Muscle layer of duodenum (tissue), 2 donors: ENCODE results near the gene ARL2BP.
A peak's percentile ranks its signal among the peaks of the same experiment; 100 is the strongest.
"Not testable (repeated sequence)": the region's sequence is repeated elsewhere in the genome, so short reads cannot be mapped to it uniquely, and the experiment has no call there.

Source experiments
- H3K27ac ChIP-seq: one replicate; pipeline ENCODE4 v1.7.0; 2013; ENCODE audit warnings: mild to moderate bottlenecking, low read length
- H3K27me3 ChIP-seq: one replicate; pipeline ENCODE4 v1.7.0; 2013; ENCODE audit warnings: low read depth, mild to moderate bottlenecking, control low read depth, low read length
- H3K36me3 ChIP-seq, 2 donors: one replicate each; pipeline ENCODE4 v1.7.0; 2013; ENCODE audit warnings: low read length in 2 of 2, control low read depth in 1 of 2, mild to moderate bottlenecking in 1 of 2; ENCODE audit not compliant: insufficient read depth in 2 of 2, control insufficient read depth in 1 of 2
- H3K4me1 ChIP-seq, 2 donors: one replicate each; pipeline ENCODE4 v1.7.0; 2013; ENCODE audit warnings: low read length in 2 of 2, mild to moderate bottlenecking in 2 of 2, control low read depth in 1 of 2, moderate library complexity in 1 of 2; ENCODE audit not compliant: insufficient read depth in 2 of 2, control insufficient read depth in 1 of 2
- H3K4me3 ChIP-seq, 2 donors: one replicate each; pipeline ENCODE4 v1.7.0; 2013; ENCODE audit warnings: low read length in 2 of 2, low read depth in 1 of 2, mild to moderate bottlenecking in 1 of 2
- H3K9me3 ChIP-seq, 2 donors: one replicate each; pipeline ENCODE4 v1.7.0; 2013; ENCODE audit warnings: low read length in 2 of 2, control low read depth in 1 of 2, mild to moderate bottlenecking in 1 of 2; ENCODE audit not compliant: control insufficient read depth in 1 of 2
- donor health status: healthy.

ARL2BP gene

DNA sequence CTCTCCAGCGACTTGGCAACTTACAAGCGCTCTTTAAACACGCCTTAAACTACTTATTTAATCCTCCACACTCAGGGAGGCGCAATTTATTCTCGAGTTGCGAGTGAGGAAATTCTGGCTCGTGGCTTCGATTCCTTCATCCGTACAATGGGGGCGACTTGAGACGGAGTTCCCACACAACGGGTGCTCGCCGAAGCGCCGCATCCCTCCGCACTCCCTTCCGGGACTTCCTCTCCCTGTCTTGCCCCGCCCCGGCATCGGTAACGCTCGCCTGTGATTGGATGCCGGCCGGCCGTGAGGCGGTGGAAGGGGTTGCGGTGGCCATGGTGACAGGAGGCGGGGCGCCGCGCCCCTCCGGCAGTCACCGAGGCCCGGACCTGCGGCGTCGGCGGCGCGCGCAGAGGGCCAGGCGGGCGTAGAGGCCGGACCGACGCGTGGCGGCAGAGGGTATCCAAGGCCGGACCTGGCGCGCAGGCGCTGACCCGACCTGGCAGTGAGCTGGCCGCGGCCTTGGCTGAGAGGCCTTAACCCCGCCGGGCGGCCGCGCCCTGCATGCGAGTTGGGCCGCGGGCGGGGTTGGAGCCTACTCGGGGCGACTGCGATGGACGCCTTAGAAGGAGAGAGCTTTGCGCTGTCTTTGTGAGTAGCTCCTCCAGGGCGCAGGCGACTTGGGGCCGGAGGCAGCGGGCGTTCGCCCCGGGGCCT lies at the start of gene ARL2BP:
ARL2BP (plus strand) TSS at position 493 of the 705 bp plus-strand sequence; CDS start at position 602, 109 bp downstream.
- peaks cover 15 to 27% of the 10 kb centered on the region in 2 donors for H3K36me3 ChIP-seq
- peak within 1 kb of the TSS; percentile 77 to 82 for H3K4me3 ChIP-seq
- peak within 1 kb of the TSS; percentile 85 for H3K27ac ChIP-seq
- no peaks in the 10 kb centered on the region for H3K27me3 ChIP-seq
- no peaks in the 10 kb centered on the region for H3K9me3 ChIP-seq
- peaks cover 5 to 11% of the 10 kb centered on the region in 2 donors for H3K4me1 ChIP-seq

DNA sequence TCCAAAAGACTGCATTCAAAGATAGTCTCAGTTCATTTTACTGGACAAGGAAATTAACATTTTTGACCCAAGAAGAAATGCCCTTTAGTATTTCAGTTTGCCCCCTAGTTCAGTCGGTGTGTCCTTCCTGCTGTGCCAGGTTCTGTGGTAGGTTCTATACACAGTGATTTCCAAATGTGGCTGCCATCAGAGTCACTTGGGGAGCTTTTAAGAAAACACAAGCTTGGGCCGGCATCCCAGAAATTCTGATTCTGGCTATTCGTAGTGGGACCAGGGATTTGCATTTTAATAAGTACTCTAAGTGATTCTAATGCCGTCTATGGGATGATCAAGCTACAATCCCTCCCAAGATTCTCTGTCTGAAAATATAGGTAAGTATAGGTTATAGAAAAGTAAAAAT lies 48.8 kb upstream of the ARL2BP start:
- Histone ChIP-seq H3K27ac (no peak overlapping the region), H3K4me3 (no peak overlapping the region), H3K4me1 (peaks cover 0 to 28% of the 10 kb centered on the region in 2 donors)

DNA sequence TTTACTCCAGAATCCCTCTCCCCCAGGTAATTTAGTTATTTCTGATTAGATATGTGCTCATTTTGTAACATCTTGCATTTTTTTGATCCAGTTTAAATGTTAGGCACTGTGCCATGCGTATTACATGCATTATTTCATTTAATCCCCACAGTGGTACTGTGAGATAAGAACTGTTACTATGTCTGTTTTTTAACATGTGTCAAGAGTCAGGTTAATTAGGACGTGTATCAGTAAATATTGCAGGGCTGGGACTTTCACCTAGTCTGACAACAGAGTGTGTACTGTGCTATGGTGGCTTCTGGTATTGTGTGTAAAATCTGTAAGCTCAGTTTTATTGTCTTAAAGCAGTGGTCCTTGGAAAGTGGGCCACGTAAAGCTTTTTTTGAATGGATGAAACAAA lies 48.3 kb upstream of the ARL2BP start:
- H3K27ac ChIP-seq, result no peak overlapping the region

More for the DNA sequence above, 48.8 kb upstream of the ARL2BP start:
- Histone ChIP-seq H3K9me3 (no peaks in the 10 kb centered on the region), H3K27me3 (no peaks in the 10 kb centered on the region), H3K36me3 (no peaks in the 10 kb centered on the region)

DNA sequence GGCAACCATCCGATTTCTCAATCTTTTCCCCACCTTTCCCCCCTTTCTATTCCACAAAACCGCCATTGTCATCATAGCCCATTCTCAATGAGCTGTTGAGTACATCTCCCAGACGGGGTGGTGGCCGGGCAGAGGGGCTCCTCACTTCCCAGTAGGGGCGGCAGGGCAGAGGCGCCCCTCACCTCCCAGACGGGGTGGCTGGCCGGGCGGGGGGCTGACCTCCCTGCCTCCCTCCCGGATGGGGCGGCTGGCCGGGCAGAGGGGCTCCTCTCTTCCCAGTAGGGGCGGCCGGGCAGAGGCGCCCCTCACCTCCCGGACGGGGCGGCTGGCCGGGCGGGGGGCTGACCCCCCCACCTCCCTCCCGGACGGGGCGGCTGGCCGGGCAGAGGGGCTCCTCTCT lies 44.7 kb upstream of the ARL2BP start:
- H3K27me3 ChIP-seq, result not testable (repeated sequence)

More for the DNA sequence above, 48.3 kb upstream of the ARL2BP start:
- H3K4me1 ChIP-seq, result peaks cover 0 to 25% of the 10 kb centered on the region in 2 donors
- H3K36me3 ChIP-seq, result no peaks in the 10 kb centered on the region
- no peaks in the 10 kb centered on the region for H3K27me3 ChIP-seq
- H3K9me3 ChIP-seq, result no peaks in the 10 kb centered on the region
- no peak overlapping the region for H3K4me3 ChIP-seq

DNA sequence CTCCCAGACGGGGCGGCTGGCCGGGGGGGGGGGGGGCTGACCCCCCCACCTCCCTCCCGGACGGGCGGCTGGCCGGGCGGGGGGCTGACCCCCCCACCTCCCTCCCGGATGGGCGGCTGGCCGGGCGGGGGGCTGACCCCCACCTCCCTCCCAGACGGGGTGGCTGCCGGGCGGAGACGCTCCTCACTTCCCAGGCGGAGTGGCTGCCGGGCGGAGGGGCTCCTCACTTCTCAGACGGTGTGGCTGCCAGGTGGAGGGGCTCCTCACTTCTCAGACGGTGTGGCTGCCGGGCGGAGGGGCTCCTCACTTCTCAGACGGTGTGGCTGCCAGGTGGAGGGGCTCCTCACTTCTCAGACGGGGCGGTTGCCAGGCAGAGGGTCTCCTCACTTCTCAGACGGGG lies 44.1 kb upstream of the ARL2BP start:
- H3K27ac ChIP-seq, H3K4me3 ChIP-seq, H3K27me3 ChIP-seq, H3K9me3 ChIP-seq: not testable (repeated sequence)
- Histone ChIP-seq H3K36me3 (peaks cover 16% of the 10 kb centered on the region in 2 donors), H3K4me1 (peaks cover 0 to 15% of the 10 kb centered on the region in 2 donors)

More for the DNA sequence above, 44.7 kb upstream of the ARL2BP start:
- peaks cover 0 to 15% of the 10 kb centered on the region in 2 donors for H3K4me1 ChIP-seq
- not testable (repeated sequence) for H3K27ac ChIP-seq, H3K9me3 ChIP-seq, H3K4me3 ChIP-seq
- H3K36me3 ChIP-seq, result peaks cover 10% of the 10 kb centered on the region in 2 donors

DNA sequence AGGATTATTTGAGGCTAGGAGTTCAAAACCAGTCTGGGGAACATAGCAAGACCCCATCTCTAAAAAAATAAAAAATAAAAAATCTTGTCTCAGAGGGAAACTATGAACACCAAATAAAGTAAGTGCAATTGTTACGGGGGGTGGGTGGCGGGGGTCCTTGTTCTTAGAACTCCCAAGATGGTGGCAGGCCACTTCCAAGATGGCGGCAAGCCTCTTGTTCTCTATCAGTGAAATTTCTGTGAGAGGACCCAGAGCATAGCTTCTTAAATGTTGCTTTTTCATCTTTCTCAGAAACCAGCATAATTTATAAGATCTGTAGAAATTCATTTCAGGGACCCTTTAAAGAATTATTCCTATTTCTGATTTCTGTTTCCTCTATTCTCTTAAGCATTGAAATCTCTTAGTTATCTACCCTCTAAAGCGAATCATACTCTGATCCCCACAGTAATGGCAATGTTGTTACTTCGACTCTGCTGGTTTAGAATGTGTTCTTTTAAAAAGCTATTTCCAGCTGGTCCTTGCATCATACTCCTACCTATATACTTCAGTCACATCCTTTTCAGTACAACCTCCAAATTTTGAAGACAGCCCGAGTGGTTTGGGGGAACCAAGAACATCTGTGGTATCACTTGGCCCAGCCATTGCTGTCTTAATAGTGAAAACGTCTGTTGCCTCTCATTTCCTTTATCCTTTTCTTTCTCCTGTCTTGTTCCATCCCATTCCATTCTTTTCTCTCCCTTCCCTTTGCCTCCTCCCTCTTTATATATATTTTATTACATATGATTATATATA lies 42.8 kb upstream of the ARL2BP start:
- Histone ChIP-seq H3K27me3 (no peaks in the 10 kb centered on the region), H3K4me3 (no peak overlapping the region), H3K4me1 (peaks cover 0 to 6% of the 10 kb centered on the region in 2 donors), H3K9me3 (no peaks in the 10 kb centered on the region), H3K27ac (no peak overlapping the region), H3K36me3 (peaks cover 26 to 28% of the 10 kb centered on the region in 2 donors)

DNA sequence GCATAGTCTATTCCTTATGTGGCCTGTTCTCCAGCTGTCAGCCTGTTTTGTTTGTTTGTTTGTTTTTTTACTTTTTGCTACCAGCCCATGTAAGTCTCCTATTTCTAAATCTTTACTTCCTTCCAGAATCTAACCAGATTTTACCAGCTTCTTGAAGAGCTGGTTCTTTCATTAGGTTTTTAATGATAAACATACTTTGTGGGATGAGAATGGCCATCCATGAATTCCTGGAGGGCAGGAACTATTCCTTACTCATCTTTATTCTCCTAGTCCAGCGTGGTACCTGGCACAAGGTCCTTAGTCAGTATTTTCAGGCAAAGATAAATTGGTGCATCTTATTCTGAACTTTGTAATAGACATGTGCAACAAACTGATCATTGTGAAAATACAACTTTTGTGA lies 41.6 kb upstream of the ARL2BP start:
- Histone ChIP-seq H3K36me3 (peaks cover 32 to 34% of the 10 kb centered on the region in 2 donors), H3K27me3 (no peaks in the 10 kb centered on the region), H3K4me3 (no peak overlapping the region), H3K9me3 (no peaks in the 10 kb centered on the region), H3K27ac (no peak overlapping the region), H3K4me1 (peaks cover 0 to 6% of the 10 kb centered on the region in 2 donors)

DNA sequence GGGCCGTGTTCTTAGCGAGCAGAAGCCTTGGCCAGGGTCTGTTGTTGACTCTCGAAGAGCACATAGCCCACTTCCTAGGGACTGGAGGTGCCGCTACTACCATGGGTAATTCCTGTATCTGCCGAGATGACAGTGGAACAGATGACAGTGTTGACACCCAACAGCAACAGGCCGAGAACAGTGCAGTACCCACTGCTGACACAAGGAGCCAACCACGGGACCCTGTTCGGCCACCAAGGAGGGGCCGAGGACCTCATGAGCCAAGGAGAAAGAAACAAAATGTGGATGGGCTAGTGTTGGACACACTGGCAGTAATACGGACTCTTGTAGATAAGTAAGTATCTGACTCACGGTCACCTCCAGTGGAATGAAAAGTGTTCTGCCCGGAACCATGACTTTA lies 40.4 kb upstream of the ARL2BP start:
- Histone ChIP-seq H3K4me1 (no peaks in the 10 kb centered on the region), H3K27ac (no peak overlapping the region), H3K9me3 (no peaks in the 10 kb centered on the region), H3K4me3 (no peak overlapping the region), H3K36me3 (peaks cover 39 to 43% of the 10 kb centered on the region in 2 donors), H3K27me3 (no peaks in the 10 kb centered on the region)

DNA sequence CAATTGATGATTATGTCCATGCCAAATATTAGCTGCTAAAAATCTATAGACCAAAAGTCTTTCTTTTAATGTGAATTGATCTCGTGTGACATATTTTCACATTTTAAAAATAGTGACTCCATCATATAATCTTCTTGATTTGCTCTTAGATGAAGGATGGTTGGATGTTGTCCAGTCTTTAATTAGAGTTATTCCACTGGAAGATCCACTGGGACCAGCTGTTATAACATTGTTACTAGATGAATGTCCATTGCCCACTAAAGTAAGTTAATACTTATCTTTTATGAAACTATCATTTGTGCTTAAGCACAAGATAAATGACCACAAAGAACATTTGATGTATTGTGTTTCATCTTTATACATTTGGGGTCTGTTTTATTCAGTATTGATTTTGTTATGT lies 36.1 kb upstream of the ARL2BP start:
- Histone ChIP-seq H3K27me3 (no peaks in the 10 kb centered on the region), H3K4me1 (no peaks in the 10 kb centered on the region), H3K9me3 (no peaks in the 10 kb centered on the region), H3K27ac (no peak overlapping the region), H3K4me3 (no peak overlapping the region), H3K36me3 (peaks cover 62 to 68% of the 10 kb centered on the region in 2 donors)

DNA sequence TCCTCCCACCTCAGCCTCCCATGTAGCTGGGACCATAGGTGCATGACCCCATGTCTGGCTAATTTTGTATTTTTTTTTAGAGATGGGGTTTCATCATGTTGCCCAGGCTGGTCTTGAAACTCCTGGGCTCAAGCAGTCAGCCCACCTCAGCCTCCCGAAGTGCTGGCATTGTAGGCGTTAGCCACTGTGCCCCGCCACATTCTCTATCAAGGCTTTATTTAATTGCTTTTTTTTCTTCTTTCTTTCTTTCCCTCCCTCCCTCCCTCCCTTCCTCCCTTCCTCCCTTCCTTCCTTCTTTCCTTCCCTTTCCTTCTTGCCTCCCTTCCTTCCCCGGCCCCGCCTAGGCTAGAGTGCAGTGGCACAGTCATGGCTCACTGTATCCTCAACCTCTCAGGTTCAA lies 35.3 kb upstream of the ARL2BP start:
- Histone ChIP-seq H3K4me1 (no peaks in the 10 kb centered on the region), H3K36me3 (peaks cover 66 to 68% of the 10 kb centered on the region in 2 donors), H3K27ac (no peak overlapping the region), H3K9me3 (no peaks in the 10 kb centered on the region), H3K4me3 (no peak overlapping the region), H3K27me3 (no peaks in the 10 kb centered on the region)

DNA sequence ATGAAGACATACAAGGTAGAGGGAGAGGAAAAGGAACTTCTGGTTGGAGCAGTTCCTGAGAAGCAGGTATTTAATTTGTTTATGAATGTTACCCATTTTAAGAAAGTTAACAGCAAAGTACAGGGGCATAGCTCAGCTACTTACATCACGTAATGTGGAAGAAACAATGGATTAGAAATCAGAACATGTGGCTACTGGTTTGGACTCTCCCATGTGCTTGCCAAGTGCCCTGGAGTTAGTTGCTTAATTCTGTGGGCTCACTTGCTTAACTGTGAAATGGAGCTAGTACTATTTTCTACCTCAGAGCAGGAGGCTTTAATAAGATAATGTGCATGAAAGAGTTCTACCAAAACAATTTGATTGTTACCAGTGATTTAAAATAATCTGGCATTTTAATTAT lies 31.6 kb upstream of the ARL2BP start:
- Histone ChIP-seq H3K27me3 (no peaks in the 10 kb centered on the region), H3K27ac (no peak overlapping the region), H3K9me3 (peaks cover 14 to 19% of the 10 kb centered on the region in 2 donors), H3K36me3 (peaks cover 69 to 71% of the 10 kb centered on the region in 2 donors), H3K4me1 (no peaks in the 10 kb centered on the region), H3K4me3 (no peak overlapping the region)
